ENCODE data around the gene PANX2. TPM values are rescaled to one million over a fixed set of nuclear protein-coding genes. Genes with fewer than 3 reads are reported as not detected.

The PANX2 gene
- total RNA-seq, 1 donor from 2014 or later = 1.6 TPM

GRCh38 chr22:50173311-50173982, 2.9 kb downstream of the PANX2 start:
- intact Hi-C loops (cut with micrococcal nuclease) = no loop called here
- Mint-ChIP-seq H3K36me3 (ENCODE audit: low read depth) (no peaks in the 10 kb centered on the region), H3K4me3 (no peak overlapping the region), H3K27ac (no peak overlapping the region), H3K4me1 (peaks cover 3% of the 10 kb centered on the region), H3K9me3 (no peaks in the 10 kb centered on the region), H3K27me3 (peaks cover 27% of the 10 kb centered on the region)
- no peak for DNase-seq

- Mint-ChIP-seq H3K4me1 (peaks cover 2% of the 10 kb centered on the region), H3K27ac (no peak overlapping the region), H3K4me3 (no peak overlapping the region), H3K9me3 (no peaks in the 10 kb centered on the region), H3K36me3 (ENCODE audit: low read depth) (no peaks in the 10 kb centered on the region), H3K27me3 (peaks cover 22% of the 10 kb centered on the region)
- no peak for DNase-seq
- intact Hi-C loops (cut with micrococcal nuclease) = no loop called here
These were observed 3.4 kb downstream of the PANX2 start for GRCh38 chr22:50173983-50174355.

- no peak overlapping the region for H3K4me3 Mint-ChIP-seq
- H3K9me3 Mint-ChIP-seq = no peaks in the 10 kb centered on the region
- H3K27me3 Mint-ChIP-seq = peaks cover 18% of the 10 kb centered on the region
- intact Hi-C loops (cut with micrococcal nuclease) = no loop called here
- no peaks in the 10 kb centered on the region for H3K4me1 Mint-ChIP-seq
- no peak for DNase-seq
- no peak overlapping the region for H3K27ac Mint-ChIP-seq
- H3K36me3 Mint-ChIP-seq (ENCODE audit: low read depth) = no peaks in the 10 kb centered on the region
These were observed 4.1 kb downstream of the PANX2 start for GRCh38 chr22:50174382-50175190.

- DNase-seq = no peak
- intact Hi-C loops (cut with micrococcal nuclease) = no loop called here
- Mint-ChIP-seq H3K27ac (no peak overlapping the region), H3K36me3 (ENCODE audit: low read depth) (no peaks in the 10 kb centered on the region), H3K9me3 (no peaks in the 10 kb centered on the region), H3K4me3 (no peak overlapping the region), H3K4me1 (no peaks in the 10 kb centered on the region), H3K27me3 (peaks cover 18% of the 10 kb centered on the region)
These were observed 4.6 kb downstream of the PANX2 start for GRCh38 chr22:50175191-50175461.

GRCh38 chr22:50175921-50176849, 5.7 kb downstream of the PANX2 start:
- no peaks in the 10 kb centered on the region for H3K36me3 Mint-ChIP-seq (ENCODE audit: low read depth)
- H3K9me3 Mint-ChIP-seq = no peaks in the 10 kb centered on the region
- peaks cover 15% of the 10 kb centered on the region for H3K27me3 Mint-ChIP-seq
- no peak overlapping the region for H3K4me3 Mint-ChIP-seq
- intact Hi-C loops (cut with micrococcal nuclease) = no loop called here
- no peak overlapping the region for H3K27ac Mint-ChIP-seq
- H3K4me1 Mint-ChIP-seq = no peaks in the 10 kb centered on the region
- no peak for DNase-seq

GRCh38 chr22:50176850-50177536, 6.5 kb downstream of the PANX2 start:
- Mint-ChIP-seq H3K27me3 (peaks cover 10% of the 10 kb centered on the region), H3K9me3 (no peaks in the 10 kb centered on the region), H3K27ac (no peak overlapping the region), H3K4me3 (no peak overlapping the region), H3K36me3 (ENCODE audit: low read depth) (no peaks in the 10 kb centered on the region), H3K4me1 (no peaks in the 10 kb centered on the region)
- intact Hi-C loops (cut with micrococcal nuclease) = no loop called here
- no peak for DNase-seq

- Mint-ChIP-seq H3K27me3 (peaks cover 4% of the 10 kb centered on the region), H3K27ac (no peak overlapping the region), H3K4me1 (no peaks in the 10 kb centered on the region), H3K9me3 (no peaks in the 10 kb centered on the region), H3K36me3 (ENCODE audit: low read depth) (no peaks in the 10 kb centered on the region), H3K4me3 (no peak overlapping the region)
- intact Hi-C loops (cut with micrococcal nuclease) = no loop called here
- DNase-seq = no peak
These were observed 7.3 kb downstream of the PANX2 start for GRCh38 chr22:50177537-50178470.

GRCh38 chr22:50178471-50178864, 7.9 kb downstream of the PANX2 start:
- intact Hi-C loops (cut with micrococcal nuclease) = no loop called here
- Mint-ChIP-seq H3K9me3 (no peaks in the 10 kb centered on the region), H3K27ac (no peak overlapping the region), H3K27me3 (peaks cover 4% of the 10 kb centered on the region), H3K36me3 (ENCODE audit: low read depth) (no peaks in the 10 kb centered on the region), H3K4me1 (no peaks in the 10 kb centered on the region), H3K4me3 (no peak overlapping the region)
- no peak for DNase-seq

GRCh38 chr22:50178871-50179869, 8.6 kb downstream of the PANX2 start:
- Mint-ChIP-seq H3K27ac (no peak overlapping the region), H3K9me3 (no peaks in the 10 kb centered on the region), H3K36me3 (ENCODE audit: low read depth) (no peaks in the 10 kb centered on the region), H3K4me3 (no peak overlapping the region), H3K27me3 (peaks cover 2% of the 10 kb centered on the region), H3K4me1 (no peaks in the 10 kb centered on the region)
- intact Hi-C loops (cut with micrococcal nuclease) = no loop called here
- DNase-seq = no peak

- peaks cover 3% of the 10 kb centered on the region for H3K27me3 Mint-ChIP-seq
These were observed 9.6 kb downstream of the PANX2 start for GRCh38 chr22:50179937-50180726.

GRCh38 chr22:50180727-50181521, 10.4 kb downstream of the PANX2 start:
- intact Hi-C loops (cut with micrococcal nuclease) = no loop called here
- DNase-seq = no peak
- H3K9me3 Mint-ChIP-seq = no peaks in the 10 kb centered on the region
- no peak overlapping the region for H3K27ac Mint-ChIP-seq
- H3K4me3 Mint-ChIP-seq = no peak overlapping the region
- peaks cover 3% of the 10 kb centered on the region for H3K27me3 Mint-ChIP-seq
- H3K4me1 Mint-ChIP-seq = peaks cover 2% of the 10 kb centered on the region
- H3K36me3 Mint-ChIP-seq (ENCODE audit: low read depth) = peaks cover 1% of the 10 kb centered on the region

More at GRCh38 chr22:50179937-50180726, 9.6 kb downstream of the PANX2 start:
- DNase-seq = no peak
- H3K9me3 Mint-ChIP-seq = no peaks in the 10 kb centered on the region
- no peak overlapping the region for H3K4me3 Mint-ChIP-seq
- intact Hi-C loops (cut with micrococcal nuclease) = no loop called here
- peaks cover 1% of the 10 kb centered on the region for H3K36me3 Mint-ChIP-seq (ENCODE audit: low read depth)
- H3K4me1 Mint-ChIP-seq = peaks cover 2% of the 10 kb centered on the region
- no peak overlapping the region for H3K27ac Mint-ChIP-seq

Data from activated CD4-positive, alpha-beta T cell treated with anti-CD3 and anti-CD28 coated beads, Interleukin-2, amount 10 ng/mL, durations not matched to agents 24 days and 14 days (primary cell).